Left colon (tissue), 2 donors: ENCODE results near the gene BAZ2A. TPM values are rescaled to one million over a fixed set of nuclear protein-coding genes. Genes with fewer than 3 reads are reported as not detected.
"Not testable (repeated sequence)": the region's sequence is repeated elsewhere in the genome, so short reads cannot be mapped to it uniquely, and the experiment has no call there.

ENCODE experiments used
- ATAC-seq: fragments of 200-7000 bp; cut with Tn5 transposase; one replicate; pipeline ENCODE4 v1.9.1; 2020; ENCODE audit warnings: mild to moderate bottlenecking, moderate library complexity
- DNase-seq, 2 donors: peaks; one replicate each; pipeline ENCODE4 v3.0.0-alpha.2; 2020
- intact Hi-C, 2 donors: fragments of 100-400 bp; cut with DNase I in 1 of 2; cut with micrococcal nuclease in 1 of 2; formaldehyde crosslinking; loops; one replicate each; pipeline versions ENCODE4 v1.11.2 to v1.14.0; 2022; cut with DNase I, micrococcal nuclease
- long read RNA-seq: library from polyadenylated mRNA; unstranded; transcript quantifications from one replicate; pipeline ENCODE4 v2.0.0, GENCODE V29; 2021
- total RNA-seq, 2 donors: library from RNA; stranded (reverse); fragmentation: NEBNext Ultra II Directional; extraction: Animal tissue kit (Norgen Biotek cat#: 25700); gene quantifications; one replicate each; pipeline ENCODE4 v1.2.1, GENCODE V29; 2021
- donor health status: DM: no; HTN: no; CAD: no.
- donor health status: DM: yes; HTN: yes; CAD: no.

BAZ2A gene
- total RNA-seq = 100 to 1,000 TPM; 105 to 107 TPM
- long read RNA-seq, partial matches to known transcripts = 10 of 28 reads
- long read RNA-seq, other reads (novel, unspliced or antisense) = 18 of 28 reads

- ATAC-seq = peak; percentile 68
- peak; percentile 91 to 94 for DNase-seq
- intact Hi-C loops = loop anchor here in 1 of 2 donors (5.0 to 10.0 kb wide), 2 partner anchors 55 to 108 kb away; partner anchors contain the start of genes PTGES3 and RBMS2
Measured at GRCh38 chr12:56630180-56630632, at the start of gene BAZ2A. TSS of gene BAZ2A (minus strand) at chr12:56630326. CDS start at chr12:56617530, 12,796 bp downstream.

GRCh38 chr12:56678852-56679251 is 48.7 kb upstream of the BAZ2A start:
- intact Hi-C loops = no loop called here
- ATAC-seq = no peak
- no peak for DNase-seq

DNA sequence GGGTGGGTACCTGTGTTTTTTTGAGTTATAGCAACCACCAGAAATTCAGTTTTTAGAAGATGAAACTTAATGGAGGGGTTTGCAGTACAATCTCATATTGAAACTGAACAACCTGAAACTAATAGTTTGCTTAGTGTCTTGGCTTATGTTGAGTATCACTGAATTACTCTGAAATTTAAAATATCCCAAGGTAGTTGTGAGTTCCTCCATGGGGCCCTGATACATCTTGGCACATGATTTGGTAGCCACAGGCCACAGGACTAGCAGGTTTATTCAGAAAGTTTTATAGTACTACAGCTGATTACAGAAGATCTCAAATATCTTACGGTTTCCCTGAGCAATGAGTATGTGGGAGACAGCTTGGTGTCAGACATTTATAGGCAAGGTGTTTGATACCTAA is 47.6 kb upstream of the BAZ2A start:
- peak; percentile 5 for ATAC-seq
- intact Hi-C loops = no loop called here

DNA sequence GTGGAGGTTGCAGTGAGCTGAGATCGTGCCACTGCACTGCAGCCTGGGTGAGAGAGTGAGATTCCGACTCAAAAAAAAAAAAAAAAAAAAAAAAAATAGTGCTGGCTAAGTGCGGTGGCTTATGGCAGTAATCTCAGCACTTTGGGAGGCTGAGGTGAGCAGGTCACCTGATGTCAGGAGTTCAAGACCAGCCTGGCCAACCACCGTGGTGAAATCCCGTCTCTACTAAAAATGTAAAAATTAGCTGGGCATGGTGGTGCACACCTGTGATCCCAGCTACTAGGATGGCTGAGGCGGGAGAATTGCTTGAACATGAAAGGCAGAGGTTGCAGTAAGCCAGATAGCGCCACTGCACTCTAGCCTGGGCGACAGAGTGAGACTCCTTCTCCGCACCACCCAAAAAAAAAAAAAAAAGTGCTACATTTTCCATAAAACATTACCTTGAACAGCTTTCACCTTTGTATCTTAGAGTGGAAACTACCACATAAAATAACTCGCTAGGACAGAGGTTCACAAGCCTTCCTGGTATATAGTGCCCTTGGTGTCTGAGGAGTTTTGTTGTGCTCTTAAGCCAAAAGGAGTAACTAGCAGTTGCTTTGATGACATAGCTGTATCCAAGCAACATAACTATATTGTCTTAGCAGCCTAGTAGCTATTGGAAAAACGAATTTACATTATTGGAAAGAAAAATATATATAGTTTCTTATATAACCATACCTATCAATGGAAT is 46.9 kb upstream of the BAZ2A start:
- ATAC-seq (peak; percentile 88), DNase-seq (peak in 1 of 2 donors; percentile 47)

More for the DNA sequence above, 47.6 kb upstream of the BAZ2A start:
- DNase-seq = no peak

DNA sequence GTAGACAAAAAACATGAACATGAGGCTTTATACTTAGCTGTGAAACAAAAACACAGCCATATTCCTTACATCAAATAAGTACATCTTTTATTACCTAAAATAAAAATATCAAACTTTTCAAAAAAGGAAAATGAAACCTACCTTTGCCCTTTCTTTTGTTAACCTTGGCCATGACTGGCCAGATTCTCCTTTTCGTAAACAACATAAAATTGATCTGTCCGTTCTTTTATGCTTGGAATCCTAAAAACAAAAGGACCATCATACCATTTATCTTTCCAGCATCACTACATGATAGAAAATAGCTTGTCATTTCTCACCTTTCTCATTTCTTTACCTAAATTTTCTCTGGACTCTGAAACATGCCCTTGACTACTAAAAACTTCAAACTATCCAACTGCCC is 41.5 kb upstream of the BAZ2A start:
- ATAC-seq = peak; percentile 38
- no peak for DNase-seq
- intact Hi-C loops = no loop called here

More for the DNA sequence above, 46.9 kb upstream of the BAZ2A start:
- intact Hi-C loops = no loop called here

- no peak for DNase-seq
- ATAC-seq = peak; percentile 17
- intact Hi-C loops = no loop called here
Measured at GRCh38 chr12:56670836-56671235, 40.7 kb upstream of the BAZ2A start.

DNA sequence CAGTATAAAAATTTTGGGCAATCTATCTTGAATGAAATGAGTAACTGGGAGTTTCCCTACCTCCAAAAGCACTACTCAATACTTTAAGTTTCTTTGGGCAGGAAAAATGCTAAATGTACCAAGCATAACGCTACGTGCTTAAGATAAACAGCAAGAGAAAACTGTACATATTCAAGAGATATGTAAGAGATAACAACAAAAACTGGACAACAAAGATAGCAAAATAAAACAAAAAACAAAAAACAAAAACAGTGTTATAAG is 38.0 kb upstream of the BAZ2A start:
- ATAC-seq (no peak), DNase-seq (no peak)
- intact Hi-C loops = no loop called here

GRCh38 chr12:56661979-56662638 is 32.0 kb upstream of the BAZ2A start:
- intact Hi-C loops = no loop called here
- ATAC-seq (peak; percentile 2), DNase-seq (peak in 1 of 2 donors; percentile 8)

DNA sequence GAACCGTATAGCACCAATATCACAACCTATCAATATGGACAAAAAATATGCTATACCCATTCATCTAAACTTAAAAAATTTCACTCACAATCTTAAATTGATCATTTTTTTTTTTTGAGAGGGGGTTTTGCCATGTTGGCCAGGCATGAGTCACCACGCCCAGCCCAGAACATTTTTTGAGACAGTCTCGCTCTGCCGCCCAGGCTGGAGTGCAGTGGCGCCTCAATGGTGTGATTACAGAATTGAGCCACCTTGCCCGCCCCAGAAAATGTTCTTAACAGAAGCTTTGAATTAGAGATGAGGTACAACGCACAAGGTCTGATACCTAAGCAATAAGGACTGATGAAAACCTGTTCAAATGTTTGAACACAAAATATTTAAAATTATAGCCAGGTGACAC is 31.4 kb upstream of the BAZ2A start:
- no peak for DNase-seq
- intact Hi-C loops = no loop called here
- no peak for ATAC-seq

DNA sequence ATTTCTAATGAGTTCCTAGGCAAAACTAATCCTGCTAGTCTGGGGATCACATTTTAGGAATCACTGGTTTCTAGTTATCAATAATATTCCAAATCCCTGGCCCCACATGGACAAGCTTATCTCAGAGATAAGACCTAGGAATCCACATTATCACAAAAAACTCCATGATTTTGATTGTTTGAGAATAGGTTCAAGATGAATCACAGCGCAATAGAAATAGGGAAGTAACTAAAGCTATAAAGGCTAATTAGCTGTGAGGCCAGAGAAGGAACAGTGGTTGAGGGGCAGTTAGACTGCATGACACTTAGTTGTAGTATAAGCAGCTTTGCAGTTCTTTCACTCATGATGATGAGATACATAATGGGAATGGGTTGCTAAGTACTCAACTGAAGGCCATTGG is 28.8 kb upstream of the BAZ2A start:
- ATAC-seq (peak; percentile 68), DNase-seq (no peak)
- intact Hi-C loops = no loop called here

DNA sequence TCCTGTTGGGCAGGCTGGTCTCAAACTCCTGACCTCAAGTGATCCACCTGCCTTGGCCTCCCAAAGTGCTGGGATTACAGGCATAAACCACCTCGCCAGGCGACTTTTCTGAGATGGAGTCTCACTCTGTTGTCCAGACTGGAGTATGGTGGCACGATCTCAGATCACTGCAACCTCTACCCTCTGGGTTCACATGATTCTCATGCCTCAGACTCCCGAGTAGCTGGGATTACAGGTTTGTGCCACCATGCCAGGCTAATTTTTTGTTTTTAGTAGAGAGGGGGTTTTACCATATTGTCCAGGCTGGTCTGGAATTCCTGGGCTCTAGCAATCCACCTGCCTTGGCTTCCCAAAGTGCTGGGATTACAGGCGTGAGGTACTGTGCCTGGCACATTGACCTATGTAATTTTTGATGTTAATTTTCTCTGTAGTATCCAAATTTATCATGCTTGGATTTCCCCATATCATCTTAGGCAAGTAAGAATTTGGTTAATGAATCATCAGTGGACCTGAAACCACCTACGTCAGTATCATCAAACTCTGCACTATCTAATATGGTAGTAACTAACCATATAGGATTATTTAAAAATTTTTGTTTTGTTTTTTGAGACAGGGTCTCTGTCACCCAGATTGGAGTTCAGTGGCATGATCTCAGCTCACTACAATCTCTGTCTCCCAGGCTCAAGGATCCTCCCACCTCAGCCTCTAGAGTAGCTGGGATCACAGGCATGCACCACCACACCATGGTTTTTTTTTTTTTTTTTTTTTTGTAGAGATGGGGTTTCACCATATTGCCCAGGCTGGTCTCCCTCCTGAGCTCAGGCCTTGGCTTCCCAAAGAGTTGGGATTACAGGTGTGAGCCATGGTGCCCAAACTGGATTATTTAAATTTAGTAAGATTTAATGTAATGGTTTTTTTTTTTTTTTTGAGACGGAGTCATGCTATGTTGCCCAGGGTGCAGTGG is 27.6 kb upstream of the BAZ2A start:
- DNase-seq (no peak), ATAC-seq (no peak)
- intact Hi-C loops = no loop called here

DNA sequence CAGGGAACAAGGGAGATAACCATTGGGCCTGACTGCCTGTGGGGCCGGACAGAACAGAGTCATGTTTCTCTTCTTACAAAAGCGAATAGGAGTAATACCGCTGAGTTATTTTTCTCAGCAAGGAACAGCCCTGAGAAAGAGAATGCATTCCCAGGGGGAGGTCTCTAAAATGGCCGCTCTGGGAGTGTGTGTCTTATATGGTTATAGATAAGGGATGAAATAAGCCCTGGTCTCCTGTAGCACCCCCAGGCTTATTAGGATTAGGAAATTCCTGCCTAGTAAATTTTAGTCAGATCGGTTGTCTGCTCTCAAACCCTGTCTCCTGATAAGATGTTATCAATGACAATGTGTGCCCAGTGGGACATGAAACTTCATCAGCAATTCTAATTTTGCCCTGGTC is 23.7 kb upstream of the BAZ2A start:
- ATAC-seq, intact Hi-C loops, DNase-seq: not testable (repeated sequence)

DNA sequence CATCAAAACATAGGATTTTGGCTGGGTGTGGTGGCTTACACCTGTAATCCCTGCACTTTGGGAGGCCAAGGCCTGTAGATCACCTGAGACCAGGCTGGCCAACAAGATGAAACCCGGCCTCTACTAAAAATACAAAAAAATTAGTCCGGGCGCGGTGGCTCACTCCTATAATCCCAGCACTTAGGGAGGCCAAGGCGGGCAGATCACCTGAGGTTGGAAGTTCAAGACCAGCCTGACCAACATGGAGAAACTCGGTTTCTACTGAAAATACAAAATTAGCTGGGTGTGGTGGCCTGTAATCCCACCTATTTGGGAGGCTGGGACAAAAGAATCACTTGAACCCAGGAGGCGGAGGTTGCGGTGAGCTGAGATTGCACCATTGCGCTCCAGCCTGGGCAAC is 17.9 kb upstream of the BAZ2A start:
- intact Hi-C loops = loop anchor here in 1 of 2 donors (10.0 kb wide), 1 partner anchor 77 kb away; the partner anchor contains the start of gene NACA
- DNase-seq = peak in 1 of 2 donors; percentile 8
- ATAC-seq = not testable (repeated sequence)

- peak; percentile 93 to 98 for DNase-seq
- ATAC-seq = peak; percentile 93
- intact Hi-C loops = loop anchor here in 1 of 2 donors (10.0 kb wide), 1 partner anchor 79 kb away; the partner anchor contains the start of gene NACA
Measured at GRCh38 chr12:56645717-56646446, 15.8 kb upstream of the BAZ2A start, which contains the start of gene ATP5F1B. TSS of gene ATP5F1B (minus strand) at chr12:56645984. CDS start at chr12:56645963, 21 bp downstream.

- DNase-seq = peak in 1 of 2 donors; percentile 37
- ATAC-seq = peak; percentile 13
- intact Hi-C loops = loop anchor here in 1 of 2 donors (10.0 kb wide), 1 partner anchor 80 kb away; the partner anchor contains the start of gene NACA
Measured at GRCh38 chr12:56645201-56645716, 15.1 kb upstream of the BAZ2A start.

- intact Hi-C loops = loop anchor here in 1 of 2 donors (10.0 kb wide), 1 partner anchor 80 kb away; the partner anchor contains the start of gene NACA
- ATAC-seq (no peak), DNase-seq (no peak)
Measured at GRCh38 chr12:56644654-56645053, 14.5 kb upstream of the BAZ2A start.

DNA sequence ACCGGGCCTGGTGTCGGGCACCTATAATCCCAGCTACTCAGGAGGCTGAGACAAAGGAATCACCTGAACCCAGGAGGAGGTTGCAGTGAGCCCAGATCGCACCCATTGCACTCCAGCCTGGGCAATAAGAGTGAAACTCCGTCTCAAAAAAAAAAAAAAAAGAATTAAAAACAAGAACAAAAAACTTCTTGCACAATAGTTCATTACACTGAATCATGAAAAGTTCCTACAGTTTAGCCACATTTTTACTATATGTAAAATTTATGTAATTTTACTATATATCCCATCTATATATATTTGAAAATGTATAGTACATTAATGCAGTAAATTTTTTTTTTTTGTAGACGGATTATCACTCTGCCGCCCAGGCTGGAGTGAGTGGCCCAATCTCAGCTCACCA is 11.1 kb upstream of the BAZ2A start:
- DNase-seq (no peak), ATAC-seq (no peak)
- intact Hi-C loops = loop anchor here in 1 of 2 donors (10.0 kb wide), 1 partner anchor 84 kb away; the partner anchor contains the start of gene NACA
